ENCODE measurements around the gene COL9A2. TPM values are rescaled to one million over a fixed set of nuclear protein-coding genes. Genes with fewer than 3 reads are reported as not detected.

Gene COL9A2
- polyA plus RNA-seq, 1 donor from 2014 or later = 2.3 TPM

DNA sequence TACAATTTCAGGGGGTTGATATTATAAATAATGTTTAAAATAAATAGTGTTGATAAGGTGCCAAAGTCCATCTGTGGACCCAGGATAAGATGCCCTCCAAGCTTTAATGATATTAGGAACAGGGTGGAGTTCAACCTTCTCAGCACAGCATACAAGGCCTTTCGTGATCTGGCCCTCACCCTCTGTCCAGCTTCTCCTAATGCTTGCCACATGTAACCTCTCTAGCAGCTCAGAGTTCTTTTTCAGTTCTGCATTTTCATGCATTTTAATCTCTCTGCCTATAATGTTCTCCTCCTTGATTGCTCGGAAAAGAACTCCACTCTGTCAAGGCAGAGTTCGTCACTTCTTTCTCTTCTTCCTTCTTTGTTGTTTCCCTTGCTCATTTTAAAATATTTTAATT lies 35.0 kb upstream of the COL9A2 start:
- Histone ChIP-seq H3K36me3 (ENCODE audit: insufficient read depth, low read length) (no peaks in the 10 kb centered on the region), H3F3A (ENCODE audit: insufficient read depth, low read length, poor library complexity, severe bottlenecking) (no peaks in the 10 kb centered on the region)
- TF ChIP-seq, protein P1, sequence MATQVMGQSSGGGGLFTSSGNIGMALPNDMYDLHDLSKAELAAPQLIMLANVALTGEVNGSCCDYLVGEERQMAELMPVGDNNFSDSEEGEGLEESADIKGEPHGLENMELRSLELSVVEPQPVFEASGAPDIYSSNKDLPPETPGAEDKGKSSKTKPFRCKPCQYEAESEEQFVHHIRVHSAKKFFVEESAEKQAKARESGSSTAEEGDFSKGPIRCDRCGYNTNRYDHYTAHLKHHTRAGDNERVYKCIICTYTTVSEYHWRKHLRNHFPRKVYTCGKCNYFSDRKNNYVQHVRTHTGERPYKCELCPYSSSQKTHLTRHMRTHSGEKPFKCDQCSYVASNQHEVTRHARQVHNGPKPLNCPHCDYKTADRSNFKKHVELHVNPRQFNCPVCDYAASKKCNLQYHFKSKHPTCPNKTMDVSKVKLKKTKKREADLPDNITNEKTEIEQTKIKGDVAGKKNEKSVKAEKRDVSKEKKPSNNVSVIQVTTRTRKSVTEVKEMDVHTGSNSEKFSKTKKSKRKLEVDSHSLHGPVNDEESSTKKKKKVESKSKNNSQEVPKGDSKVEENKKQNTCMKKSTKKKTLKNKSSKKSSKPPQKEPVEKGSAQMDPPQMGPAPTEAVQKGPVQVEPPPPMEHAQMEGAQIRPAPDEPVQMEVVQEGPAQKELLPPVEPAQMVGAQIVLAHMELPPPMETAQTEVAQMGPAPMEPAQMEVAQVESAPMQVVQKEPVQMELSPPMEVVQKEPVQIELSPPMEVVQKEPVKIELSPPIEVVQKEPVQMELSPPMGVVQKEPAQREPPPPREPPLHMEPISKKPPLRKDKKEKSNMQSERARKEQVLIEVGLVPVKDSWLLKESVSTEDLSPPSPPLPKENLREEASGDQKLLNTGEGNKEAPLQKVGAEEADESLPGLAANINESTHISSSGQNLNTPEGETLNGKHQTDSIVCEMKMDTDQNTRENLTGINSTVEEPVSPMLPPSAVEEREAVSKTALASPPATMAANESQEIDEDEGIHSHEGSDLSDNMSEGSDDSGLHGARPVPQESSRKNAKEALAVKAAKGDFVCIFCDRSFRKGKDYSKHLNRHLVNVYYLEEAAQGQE (IDR thresholded peaks at IDR 0.05; ENCODE audit: borderline replicate concordance) = no peak
- TF ChIP-seq RAD21 (conservative IDR thresholded peaks at IDR 0.05) (no peak), SMC3 (conservative IDR thresholded peaks at IDR 0.05; ENCODE audit: poor library complexity) (no peak), TAF1 (IDR thresholded peaks at IDR 0.05; ENCODE audit: low read depth) (no peak), EZH2 (IDR thresholded peaks at IDR 0.05; ENCODE audit: borderline replicate concordance, insufficient read depth, low read length, poor library complexity, severe bottlenecking) (no peak), MXI1 (conservative IDR thresholded peaks at IDR 0.05; ENCODE audit: poor library complexity, severe bottlenecking) (no peak), EP300 (conservative IDR thresholded peaks at IDR 0.05; ENCODE audit: poor library complexity, severe bottlenecking) (no peak), POLR2AphosphoS5 (IDR thresholded peaks at IDR 0.05) (no peak)
- TF ChIP-seq, protein P2, sequence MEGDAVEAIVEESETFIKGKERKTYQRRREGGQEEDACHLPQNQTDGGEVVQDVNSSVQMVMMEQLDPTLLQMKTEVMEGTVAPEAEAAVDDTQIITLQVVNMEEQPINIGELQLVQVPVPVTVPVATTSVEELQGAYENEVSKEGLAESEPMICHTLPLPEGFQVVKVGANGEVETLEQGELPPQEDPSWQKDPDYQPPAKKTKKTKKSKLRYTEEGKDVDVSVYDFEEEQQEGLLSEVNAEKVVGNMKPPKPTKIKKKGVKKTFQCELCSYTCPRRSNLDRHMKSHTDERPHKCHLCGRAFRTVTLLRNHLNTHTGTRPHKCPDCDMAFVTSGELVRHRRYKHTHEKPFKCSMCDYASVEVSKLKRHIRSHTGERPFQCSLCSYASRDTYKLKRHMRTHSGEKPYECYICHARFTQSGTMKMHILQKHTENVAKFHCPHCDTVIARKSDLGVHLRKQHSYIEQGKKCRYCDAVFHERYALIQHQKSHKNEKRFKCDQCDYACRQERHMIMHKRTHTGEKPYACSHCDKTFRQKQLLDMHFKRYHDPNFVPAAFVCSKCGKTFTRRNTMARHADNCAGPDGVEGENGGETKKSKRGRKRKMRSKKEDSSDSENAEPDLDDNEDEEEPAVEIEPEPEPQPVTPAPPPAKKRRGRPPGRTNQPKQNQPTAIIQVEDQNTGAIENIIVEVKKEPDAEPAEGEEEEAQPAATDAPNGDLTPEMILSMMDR (IDR thresholded peaks at IDR 0.05; ENCODE audit: poor library complexity, severe bottlenecking) = no peak

DNA sequence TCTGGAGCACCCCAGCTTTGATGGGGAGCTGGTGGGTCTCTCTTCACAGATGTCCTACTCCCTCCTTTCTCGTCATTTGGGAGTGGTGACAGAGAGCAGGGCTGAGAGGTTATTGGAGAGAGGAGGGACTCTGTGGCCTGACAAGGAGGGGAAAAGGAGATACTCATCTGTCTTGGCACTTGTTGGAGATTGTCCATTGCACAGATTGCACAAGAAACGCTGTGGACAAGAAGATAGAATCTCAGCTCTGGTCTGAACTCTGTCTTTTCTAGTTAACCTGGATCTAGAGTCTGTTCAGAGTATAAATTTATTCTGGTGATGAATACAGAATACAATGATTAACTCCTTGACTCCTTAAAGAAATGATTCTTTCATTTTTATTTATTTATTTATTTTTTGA lies 34.0 kb upstream of the COL9A2 start:
- no peaks in the 10 kb centered on the region for H3F3A ChIP-seq (ENCODE audit: insufficient read depth, low read length, poor library complexity, severe bottlenecking)
- no peak overlapping the region for H3K4me3 ChIP-seq (ENCODE audit: low read length)
- no peak overlapping the region for H3K4me2 ChIP-seq (ENCODE audit: low read length)
- H3K9me3 ChIP-seq (ENCODE audit: low read length) = no peaks in the 10 kb centered on the region
- TF ChIP-seq MXI1 (conservative IDR thresholded peaks at IDR 0.05; ENCODE audit: poor library complexity, severe bottlenecking) = no peak
- TF ChIP-seq RAD21 (conservative IDR thresholded peaks at IDR 0.05) = no peak
- no peak for TF ChIP-seq EP300 (conservative IDR thresholded peaks at IDR 0.05; ENCODE audit: poor library complexity, severe bottlenecking)
- TF ChIP-seq POLR2AphosphoS5 (IDR thresholded peaks at IDR 0.05) = no peak
- no peak for TF ChIP-seq SMC3 (conservative IDR thresholded peaks at IDR 0.05; ENCODE audit: poor library complexity)
- no peak for TF ChIP-seq TAF1 (IDR thresholded peaks at IDR 0.05; ENCODE audit: low read depth)
- TF ChIP-seq, protein P1 (IDR thresholded peaks at IDR 0.05; ENCODE audit: borderline replicate concordance) = no peak
- TF ChIP-seq, protein P2 (IDR thresholded peaks at IDR 0.05; ENCODE audit: poor library complexity, severe bottlenecking) = no peak
- TF ChIP-seq EZH2 (IDR thresholded peaks at IDR 0.05; ENCODE audit: borderline replicate concordance, insufficient read depth, low read length, poor library complexity, severe bottlenecking) = no peak
- H3K36me3 ChIP-seq (ENCODE audit: insufficient read depth, low read length) = no peaks in the 10 kb centered on the region
- H2AFZ ChIP-seq (ENCODE audit: low read depth, low read length) = no peak overlapping the region
- no peaks in the 10 kb centered on the region for H3K27me3 ChIP-seq (ENCODE audit: insufficient read depth, low read depth, low read length)
- no peak overlapping the region for H3K9ac ChIP-seq (ENCODE audit: low read length)
- no peak overlapping the region for H3K27ac ChIP-seq (ENCODE audit: low read length)
- no peaks in the 10 kb centered on the region for H3K9me2 ChIP-seq (ENCODE audit: insufficient read depth, low read length)
- H4K20me1 ChIP-seq (ENCODE audit: insufficient read depth) = no peaks in the 10 kb centered on the region
- H3K79me2 ChIP-seq (replicated peaks; ENCODE audit: insufficient read depth, low read length) = no peaks in the 10 kb centered on the region

More for the DNA sequence above, 35.0 kb upstream of the COL9A2 start:
- Histone ChIP-seq H2AFZ (ENCODE audit: low read depth, low read length) (no peak overlapping the region), H3K9ac (ENCODE audit: low read length) (no peak overlapping the region), H3K4me3 (ENCODE audit: low read length) (no peak overlapping the region), H3K4me2 (ENCODE audit: low read length) (no peak overlapping the region), H4K20me1 (ENCODE audit: insufficient read depth) (no peaks in the 10 kb centered on the region), H3K27me3 (ENCODE audit: insufficient read depth, low read depth, low read length) (no peaks in the 10 kb centered on the region), H3K79me2 (replicated peaks; ENCODE audit: insufficient read depth, low read length) (no peaks in the 10 kb centered on the region), H3K27ac (ENCODE audit: low read length) (no peak overlapping the region), H3K9me3 (ENCODE audit: low read length) (no peaks in the 10 kb centered on the region), H3K9me2 (ENCODE audit: insufficient read depth, low read length) (no peaks in the 10 kb centered on the region)

Measured in neural cell (in vitro differentiated cells).